ENCODE results near the gene CLCN7. TPM values are rescaled to one million over a fixed set of nuclear protein-coding genes. Genes with fewer than 3 reads are reported as not detected.
"Not testable (repeated sequence)": the region's sequence is repeated elsewhere in the genome, so short reads cannot be mapped to it uniquely, and the experiment has no call there.

The CLCN7 gene
- total and polyA plus RNA-seq, 2 experiments from 2014 or later: 17.4 to 53.8 TPM

GRCh38 chr16:1481906-1482835, 7.3 kb upstream of the CLCN7 start (continued):
- TF ChIP-seq CTCF (conservative IDR thresholded peaks at IDR 0.05; ENCODE audit: low read depth in 2 of 2) (no peak), ZNF114 (CRISPR knock-in tag; IDR thresholded peaks at IDR 0.05) (no peak), POLR2AphosphoS5 (IDR thresholded peaks at IDR 0.05; ENCODE audit: low read depth) (no peak)

GRCh38 chr16:1478937-1479336, 4.1 kb upstream of the CLCN7 start:
- DNase-seq (ENCODE audit: low spot score); H3K4me3 ChIP-seq; H3K9me2 ChIP-seq (ENCODE audit: insufficient read depth); H3K4me3 Mint-ChIP-seq; H3K27ac Mint-ChIP-seq; H3K79me2 ChIP-seq (replicated peaks; ENCODE audit: insufficient read depth); H3K4me2 ChIP-seq; H3K4me1 ChIP-seq (ENCODE audit: insufficient read depth); H3K36me3 ChIP-seq (ENCODE audit: insufficient read depth); H3K27ac ChIP-seq (ENCODE audit: low read depth); H2AFZ ChIP-seq; H3K36me3 Mint-ChIP-seq (ENCODE audit: low read depth); H3F3A ChIP-seq (replicated peaks; ENCODE audit: low read depth); H4K20me1 ChIP-seq (replicated peaks; ENCODE audit: insufficient read depth); ATAC-seq; H3K27me3 ChIP-seq (ENCODE audit: insufficient read depth); H3K4me1 Mint-ChIP-seq: not testable (repeated sequence)
- Mint-ChIP-seq H3K9me3 (peaks cover 30% of the 10 kb centered on the region; the same call in 2 of the 3 replicates), H3K27me3 (ENCODE audit: insufficient read depth, low read depth, poor library complexity) (peaks cover 13% of the 10 kb centered on the region)

- Mint-ChIP-seq H3K27me3 (ENCODE audit: insufficient read depth, low read depth, poor library complexity) (peaks cover 17% of the 10 kb centered on the region), H3K4me1 (peaks cover 8% of the 10 kb centered on the region; the same call in 2 of the 3 replicates), H3K36me3 (ENCODE audit: low read depth) (peaks cover 3% of the 10 kb centered on the region; the same call in 2 of the 3 replicates), H3K4me3 (no peak overlapping the region), H3K9me3 (peaks cover 30% of the 10 kb centered on the region; the same call in 2 of the 3 replicates), H3K27ac (no peak overlapping the region)
- no peak for ATAC-seq
- Histone ChIP-seq H4K20me1 (replicated peaks; ENCODE audit: insufficient read depth) (peaks cover 7% of the 10 kb centered on the region; the same call in 1 of the 2 replicates), H3F3A (replicated peaks; ENCODE audit: low read depth) (no peaks in the 10 kb centered on the region), H3K4me2 (no peak overlapping the region), H3K4me1 (ENCODE audit: insufficient read depth) (peaks cover 3% of the 10 kb centered on the region; the same call in 1 of the 2 replicates), H3K27me3 (ENCODE audit: insufficient read depth) (no peaks in the 10 kb centered on the region), H3K79me2 (replicated peaks; ENCODE audit: insufficient read depth) (peaks cover 24% of the 10 kb centered on the region), H2AFZ (no peak overlapping the region), H3K27ac (ENCODE audit: low read depth) (no peak overlapping the region), H3K36me3 (ENCODE audit: insufficient read depth) (no peaks in the 10 kb centered on the region), H3K9me2 (ENCODE audit: insufficient read depth) (no peaks in the 10 kb centered on the region), H3K4me3 (no peak overlapping the region)
- DNase-seq (ENCODE audit: low spot score): no peak
- no peak for TF ChIP-seq POLR2AphosphoS5 (IDR thresholded peaks at IDR 0.05; ENCODE audit: low read depth)
- TF ChIP-seq CTCF (conservative IDR thresholded peaks at IDR 0.05; ENCODE audit: low read depth in 2 of 2): no peak
- no peak for TF ChIP-seq EZH2phosphoT487 (IDR thresholded peaks at IDR 0.05; ENCODE audit: unreplicated experiment)
- no peak for TF ChIP-seq CREB1 (CRISPR knock-in tag; IDR thresholded peaks at IDR 0.05; ENCODE audit: low read depth)
- TF ChIP-seq ETS1 (IDR thresholded peaks at IDR 0.05): no peak
- no peak for TF ChIP-seq ZNF331 (CRISPR knock-in tag; IDR thresholded peaks at IDR 0.05; ENCODE audit: low read depth)
- TF ChIP-seq STAT1 (IDR thresholded peaks at IDR 0.05; ENCODE audit: unreplicated experiment): no peak
- TF ChIP-seq NANOG (IDR thresholded peaks at IDR 0.05; ENCODE audit: borderline replicate concordance): no peak
Observed at GRCh38 chr16:1477033-1477432, 2.2 kb upstream of the CLCN7 start.

All from GM23338 (cell line).